Loucy (cell line): ENCODE measurements around the gene ATP5ME.

Source experiments
- H2AFZ ChIP-seq: fragments of 200-600 bp; sonication (generic); 2 replicates; pipeline ENCODE4 v1.6.0; 2016; ENCODE audit warnings: antibody characterized with exemption, mild to moderate bottlenecking, low read length, moderate library complexity
- H3F3A ChIP-seq: fragments of 200-600 bp; 2 replicates; pipeline ENCODE4 v1.6.0; 2016; ENCODE audit warnings: antibody characterized with exemption, low read depth, mild to moderate bottlenecking
- H3K27me3 ChIP-seq: fragments of 200-600 bp; sonication (generic); 2 replicates; pipeline ENCODE4 v1.6.1; 2014; ENCODE audit warnings: low read length, mild to moderate bottlenecking; ENCODE audit not compliant: insufficient read depth, poor library complexity, severe bottlenecking
- H3K36me3 ChIP-seq: fragments of 200-600 bp; sonication (generic); 2 replicates; pipeline ENCODE4 v1.6.1; 2016; ENCODE audit warnings: low read length; ENCODE audit not compliant: insufficient read depth
- H3K4me1 ChIP-seq: fragments of 200-600 bp; sonication (generic); 2 replicates; pipeline ENCODE4 v1.5.1; 2014; ENCODE audit warnings: low read length, mild to moderate bottlenecking; ENCODE audit not compliant: insufficient read depth, poor library complexity, severe bottlenecking
- H3K4me2 ChIP-seq: fragments of 200-600 bp; sonication (generic); 2 replicates; pipeline ENCODE4 v1.6.0; 2014; ENCODE audit warnings: antibody characterized with exemption, low read length, low read depth, mild to moderate bottlenecking; ENCODE audit not compliant: poor library complexity, severe bottlenecking
- H3K4me3 ChIP-seq: fragments of 200-600 bp; sonication (generic); 2 replicates; pipeline ENCODE4 v1.5.1; 2014; ENCODE audit warnings: low read length, mild to moderate bottlenecking, mixed read lengths; ENCODE audit not compliant: poor library complexity, severe bottlenecking
- H3K79me2 ChIP-seq: fragments of 200-600 bp; sonication (generic); 2 replicates; pipeline ENCODE4 v1.6.1; 2014; ENCODE audit warnings: low read length; ENCODE audit not compliant: insufficient read depth
- H3K9ac ChIP-seq: fragments of 200-600 bp; sonication (generic); 2 replicates; pipeline ENCODE4 v1.6.0; 2014; ENCODE audit warnings: mild to moderate bottlenecking, low read depth, low read length, moderate library complexity; ENCODE audit not compliant: poor library complexity, severe bottlenecking
- H3K9me2 ChIP-seq: fragments of 200-600 bp; sonication (generic); replicated peaks from 2 replicates; pipeline ENCODE4 v1.6.1; 2016; ENCODE audit warnings: low read depth, low read length, mixed read lengths
- H3K9me3 ChIP-seq: fragments of 200-600 bp; sonication (generic); 2 replicates; pipeline ENCODE4 v1.6.1; 2014; ENCODE audit warnings: mild to moderate bottlenecking, antibody characterized with exemption, low read length, low read depth; ENCODE audit not compliant: insufficient read depth
- H4K20me1 ChIP-seq: fragments of 200-600 bp; sonication (generic); 2 replicates; pipeline ENCODE4 v1.6.0; 2014; ENCODE audit warnings: antibody characterized with exemption, low read length, mild to moderate bottlenecking; ENCODE audit not compliant: insufficient read depth, poor library complexity, severe bottlenecking
- CTCF ChIP-seq: fragments of 200-600 bp; sonication (generic); conservative IDR thresholded peaks from 2 replicates; pipeline ENCODE4 v1.5.1; 2014; ENCODE audit warnings: mild to moderate bottlenecking, antibody characterized with exemption, low read length
- EZH2phosphoT487 ChIP-seq: fragments of 200-600 bp; IDR thresholded peaks from 2 replicates; pipeline ENCODE4 v1.6.1; 2018; ENCODE audit warnings: antibody characterized with exemption, mild to moderate bottlenecking, moderate library complexity, borderline replicate concordance

Gene ATP5ME

DNA sequence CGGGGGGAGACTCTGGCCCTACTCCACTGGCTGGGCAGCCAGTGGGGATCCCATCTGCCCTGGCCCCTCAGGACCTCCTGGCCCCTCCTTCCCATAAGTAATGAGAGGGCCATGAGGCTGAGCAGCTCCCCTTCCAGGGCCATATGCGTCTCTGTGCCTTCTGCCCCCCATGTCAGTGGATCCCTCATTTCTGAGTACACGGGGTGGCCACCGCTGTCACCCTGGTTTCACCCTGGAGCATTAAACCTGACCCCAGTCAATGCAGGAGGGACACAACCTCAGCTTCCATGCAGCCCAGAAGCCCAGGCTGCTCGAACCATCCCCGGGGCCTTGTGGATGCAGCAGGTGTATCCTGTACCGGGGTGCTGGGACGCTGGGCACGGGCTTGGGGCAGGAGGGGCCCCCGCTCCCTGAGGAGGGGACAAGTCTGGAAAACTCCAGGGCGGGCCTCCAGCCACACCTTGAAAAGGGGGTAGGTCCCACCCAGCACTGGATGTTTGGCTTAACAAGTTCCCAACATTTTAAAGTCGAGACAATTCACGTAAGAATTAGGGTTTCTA is 24.2 kb downstream of the ATP5ME start:
- H3K4me2 ChIP-seq = no peak overlapping the region

DNA sequence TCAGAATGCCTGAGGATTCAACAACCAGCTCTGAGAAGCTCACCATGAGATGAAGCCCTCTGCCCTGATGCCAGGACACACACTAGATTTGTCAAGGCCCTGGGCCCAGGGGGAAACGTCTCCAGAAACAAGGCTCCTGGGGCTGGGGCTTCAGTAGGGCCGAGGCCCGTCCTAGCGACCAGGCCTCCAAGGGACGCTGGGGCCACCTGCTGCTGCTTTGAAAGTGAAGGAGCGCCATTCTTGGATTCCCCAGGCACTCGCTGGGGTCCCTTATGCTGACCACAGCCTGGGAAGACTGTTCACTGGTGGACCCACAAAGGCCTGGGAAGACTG is 24.8 kb downstream of the ATP5ME start:
- Histone ChIP-seq H3K9me2 (no peaks in the 10 kb centered on the region), H3K4me3 (no peak overlapping the region), H3K27me3 (no peaks in the 10 kb centered on the region), H3K9me3 (peaks cover 34% of the 10 kb centered on the region; the same call in 1 of the 2 replicates), H3K36me3 (no peaks in the 10 kb centered on the region), H3K79me2 (no peaks in the 10 kb centered on the region), H2AFZ (no peak overlapping the region), H3F3A (no peaks in the 10 kb centered on the region), H4K20me1 (no peaks in the 10 kb centered on the region), H3K4me2 (no peak overlapping the region), H3K4me1 (no peaks in the 10 kb centered on the region), H3K9ac (no peak overlapping the region)
- no peak for TF ChIP-seq CTCF
- TF ChIP-seq EZH2phosphoT487 = no peak

More for the DNA sequence above, 24.2 kb downstream of the ATP5ME start:
- H3K27me3 ChIP-seq = no peaks in the 10 kb centered on the region
- no peaks in the 10 kb centered on the region for H3F3A ChIP-seq
- peaks cover 34% of the 10 kb centered on the region; the same call in 1 of the 2 replicates for H3K9me3 ChIP-seq
- H3K9ac ChIP-seq = no peak overlapping the region
- H3K4me1 ChIP-seq = no peaks in the 10 kb centered on the region
- H3K4me3 ChIP-seq = no peak overlapping the region
- no peaks in the 10 kb centered on the region for H3K79me2 ChIP-seq
- TF ChIP-seq EZH2phosphoT487 (no peak), CTCF (no peak)
- no peak overlapping the region for H2AFZ ChIP-seq
- no peaks in the 10 kb centered on the region for H3K36me3 ChIP-seq
- no peaks in the 10 kb centered on the region for H4K20me1 ChIP-seq
- no peaks in the 10 kb centered on the region for H3K9me2 ChIP-seq

GRCh38 chr4:648579-649292 is 25.3 kb downstream of the ATP5ME start:
- no peaks in the 10 kb centered on the region for H3K9me2 ChIP-seq
- TF ChIP-seq CTCF (no peak), EZH2phosphoT487 (no peak)
- no peak overlapping the region for H3K4me3 ChIP-seq
- H3K27me3 ChIP-seq = no peaks in the 10 kb centered on the region
- H3F3A ChIP-seq = no peaks in the 10 kb centered on the region
- no peaks in the 10 kb centered on the region for H3K79me2 ChIP-seq
- H3K36me3 ChIP-seq = no peaks in the 10 kb centered on the region
- H3K9me3 ChIP-seq = peaks cover 34% of the 10 kb centered on the region; the same call in 1 of the 2 replicates
- no peak overlapping the region for H3K9ac ChIP-seq
- H4K20me1 ChIP-seq = no peaks in the 10 kb centered on the region
- H3K4me1 ChIP-seq = no peaks in the 10 kb centered on the region
- no peak overlapping the region for H3K4me2 ChIP-seq
- H2AFZ ChIP-seq = no peak overlapping the region
